Activated naive CD4-positive, alpha-beta T cell treated with anti-CD3 and anti-CD28 coated beads, Interleukin-2, amount 50 U/mL, for 24 hours (primary cell): ENCODE measurements around the gene SYNGR1.

ENCODE experiments used
- H3K27ac Mint-ChIP-seq: one replicate; pipeline ENCODE4 v1.8.0; 2021; ENCODE audit warnings: mild to moderate bottlenecking, mixed read lengths
- H3K27me3 Mint-ChIP-seq: one replicate; pipeline ENCODE4 v1.8.0; 2021; ENCODE audit warnings: mixed read lengths
- H3K36me3 Mint-ChIP-seq: one replicate; pipeline ENCODE4 v1.8.0; 2021; ENCODE audit warnings: mixed read lengths
- H3K4me1 Mint-ChIP-seq: one replicate; pipeline ENCODE4 v1.8.0; 2021; ENCODE audit warnings: mixed read lengths
- H3K4me3 Mint-ChIP-seq: one replicate; pipeline ENCODE4 v1.8.0; 2021; ENCODE audit warnings: mild to moderate bottlenecking, mixed read lengths
- H3K9me3 Mint-ChIP-seq: one replicate; pipeline ENCODE4 v1.8.0; 2021; ENCODE audit warnings: mixed read lengths

SYNGR1 gene

GRCh38 chr22:39419096-39419495, 69.3 kb downstream of the SYNGR1 start:
- Mint-ChIP-seq H3K9me3 (no peaks in the 10 kb centered on the region), H3K4me1 (peaks cover 32% of the 10 kb centered on the region), H3K27me3 (no peaks in the 10 kb centered on the region), H3K27ac (no peak overlapping the region), H3K36me3 (peaks cover 10% of the 10 kb centered on the region), H3K4me3 (no peak overlapping the region)

GRCh38 chr22:39419911-39420310, 70.1 kb downstream of the SYNGR1 start:
- peaks cover 11% of the 10 kb centered on the region for H3K36me3 Mint-ChIP-seq
- H3K27ac Mint-ChIP-seq: no peak overlapping the region
- H3K27me3 Mint-ChIP-seq: no peaks in the 10 kb centered on the region
- H3K9me3 Mint-ChIP-seq: no peaks in the 10 kb centered on the region
- H3K4me3 Mint-ChIP-seq: no peak overlapping the region
- H3K4me1 Mint-ChIP-seq: peaks cover 24% of the 10 kb centered on the region

- no peak overlapping the region for H3K4me3 Mint-ChIP-seq
- H3K27me3 Mint-ChIP-seq: no peaks in the 10 kb centered on the region
- H3K27ac Mint-ChIP-seq: no peak overlapping the region
- peaks cover 7% of the 10 kb centered on the region for H3K4me1 Mint-ChIP-seq
- no peaks in the 10 kb centered on the region for H3K9me3 Mint-ChIP-seq
- peaks cover 11% of the 10 kb centered on the region for H3K36me3 Mint-ChIP-seq
These were observed 71.9 kb downstream of the SYNGR1 start for GRCh38 chr22:39421691-39422090.

GRCh38 chr22:39422101-39422500, 72.3 kb downstream of the SYNGR1 start:
- Mint-ChIP-seq H3K36me3 (peaks cover 11% of the 10 kb centered on the region), H3K4me3 (no peak overlapping the region), H3K27me3 (no peaks in the 10 kb centered on the region), H3K27ac (no peak overlapping the region), H3K4me1 (peaks cover 3% of the 10 kb centered on the region), H3K9me3 (no peaks in the 10 kb centered on the region)

GRCh38 chr22:39422721-39423120, 72.9 kb downstream of the SYNGR1 start:
- H3K4me1 Mint-ChIP-seq: peaks cover 3% of the 10 kb centered on the region
- H3K36me3 Mint-ChIP-seq: peaks cover 10% of the 10 kb centered on the region
- no peak overlapping the region for H3K4me3 Mint-ChIP-seq
- H3K9me3 Mint-ChIP-seq: no peaks in the 10 kb centered on the region
- H3K27me3 Mint-ChIP-seq: no peaks in the 10 kb centered on the region
- H3K27ac Mint-ChIP-seq: no peak overlapping the region

GRCh38 chr22:39423976-39424375, 74.2 kb downstream of the SYNGR1 start:
- Mint-ChIP-seq H3K9me3 (no peaks in the 10 kb centered on the region), H3K36me3 (peaks cover 8% of the 10 kb centered on the region), H3K27me3 (no peaks in the 10 kb centered on the region), H3K4me1 (peaks cover 3% of the 10 kb centered on the region), H3K4me3 (no peak overlapping the region), H3K27ac (no peak overlapping the region)

- Mint-ChIP-seq H3K27me3 (no peaks in the 10 kb centered on the region), H3K4me1 (no peaks in the 10 kb centered on the region), H3K9me3 (no peaks in the 10 kb centered on the region), H3K4me3 (no peak overlapping the region), H3K36me3 (peaks cover 7% of the 10 kb centered on the region), H3K27ac (no peak overlapping the region)
These were observed 76.7 kb downstream of the SYNGR1 start for GRCh38 chr22:39426380-39427043.

GRCh38 chr22:39427751-39428596, 78.2 kb downstream of the SYNGR1 start:
- no peaks in the 10 kb centered on the region for H3K27me3 Mint-ChIP-seq
- H3K9me3 Mint-ChIP-seq: no peaks in the 10 kb centered on the region
- peaks cover 4% of the 10 kb centered on the region for H3K36me3 Mint-ChIP-seq
- H3K4me1 Mint-ChIP-seq: no peaks in the 10 kb centered on the region
- no peak overlapping the region for H3K27ac Mint-ChIP-seq
- no peak overlapping the region for H3K4me3 Mint-ChIP-seq

- Mint-ChIP-seq H3K36me3 (peaks cover 4% of the 10 kb centered on the region), H3K4me3 (no peak overlapping the region), H3K27me3 (no peaks in the 10 kb centered on the region), H3K27ac (no peak overlapping the region), H3K4me1 (no peaks in the 10 kb centered on the region), H3K9me3 (no peaks in the 10 kb centered on the region)
These were observed 78.8 kb downstream of the SYNGR1 start for GRCh38 chr22:39428597-39429071.

GRCh38 chr22:39429186-39429585, 79.4 kb downstream of the SYNGR1 start:
- no peaks in the 10 kb centered on the region for H3K4me1 Mint-ChIP-seq
- H3K36me3 Mint-ChIP-seq: peaks cover 3% of the 10 kb centered on the region
- no peak overlapping the region for H3K4me3 Mint-ChIP-seq
- no peaks in the 10 kb centered on the region for H3K9me3 Mint-ChIP-seq
- H3K27me3 Mint-ChIP-seq: no peaks in the 10 kb centered on the region
- H3K27ac Mint-ChIP-seq: no peak overlapping the region

- no peaks in the 10 kb centered on the region for H3K27me3 Mint-ChIP-seq
- peaks cover 2% of the 10 kb centered on the region for H3K36me3 Mint-ChIP-seq
- no peak overlapping the region for H3K4me3 Mint-ChIP-seq
- no peak overlapping the region for H3K27ac Mint-ChIP-seq
- H3K9me3 Mint-ChIP-seq: no peaks in the 10 kb centered on the region
- no peaks in the 10 kb centered on the region for H3K4me1 Mint-ChIP-seq
These were observed 80.3 kb downstream of the SYNGR1 start for GRCh38 chr22:39429916-39430575.

GRCh38 chr22:39430576-39431150, 80.9 kb downstream of the SYNGR1 start:
- no peaks in the 10 kb centered on the region for H3K27me3 Mint-ChIP-seq
- no peak overlapping the region for H3K4me3 Mint-ChIP-seq
- no peak overlapping the region for H3K27ac Mint-ChIP-seq
- no peaks in the 10 kb centered on the region for H3K9me3 Mint-ChIP-seq
- H3K36me3 Mint-ChIP-seq: peaks cover 2% of the 10 kb centered on the region
- no peaks in the 10 kb centered on the region for H3K4me1 Mint-ChIP-seq

GRCh38 chr22:39431216-39431801, 81.5 kb downstream of the SYNGR1 start:
- no peaks in the 10 kb centered on the region for H3K9me3 Mint-ChIP-seq
- no peak overlapping the region for H3K4me3 Mint-ChIP-seq
- H3K27ac Mint-ChIP-seq: no peak overlapping the region
- peaks cover 2% of the 10 kb centered on the region for H3K36me3 Mint-ChIP-seq
- H3K4me1 Mint-ChIP-seq: no peaks in the 10 kb centered on the region
- no peaks in the 10 kb centered on the region for H3K27me3 Mint-ChIP-seq

GRCh38 chr22:39431821-39432251, 82.0 kb downstream of the SYNGR1 start:
- Mint-ChIP-seq H3K27ac (no peak overlapping the region), H3K9me3 (no peaks in the 10 kb centered on the region), H3K4me3 (no peak overlapping the region), H3K4me1 (no peaks in the 10 kb centered on the region), H3K27me3 (no peaks in the 10 kb centered on the region), H3K36me3 (peaks cover 2% of the 10 kb centered on the region)

- Mint-ChIP-seq H3K27ac (no peak overlapping the region), H3K36me3 (peaks cover 2% of the 10 kb centered on the region), H3K4me3 (no peak overlapping the region), H3K27me3 (no peaks in the 10 kb centered on the region), H3K9me3 (no peaks in the 10 kb centered on the region), H3K4me1 (peaks cover 5% of the 10 kb centered on the region)
These were observed 82.6 kb downstream of the SYNGR1 start for GRCh38 chr22:39432361-39432811.
